Measurements from ENCODE around the gene ABCB6.

DNA sequence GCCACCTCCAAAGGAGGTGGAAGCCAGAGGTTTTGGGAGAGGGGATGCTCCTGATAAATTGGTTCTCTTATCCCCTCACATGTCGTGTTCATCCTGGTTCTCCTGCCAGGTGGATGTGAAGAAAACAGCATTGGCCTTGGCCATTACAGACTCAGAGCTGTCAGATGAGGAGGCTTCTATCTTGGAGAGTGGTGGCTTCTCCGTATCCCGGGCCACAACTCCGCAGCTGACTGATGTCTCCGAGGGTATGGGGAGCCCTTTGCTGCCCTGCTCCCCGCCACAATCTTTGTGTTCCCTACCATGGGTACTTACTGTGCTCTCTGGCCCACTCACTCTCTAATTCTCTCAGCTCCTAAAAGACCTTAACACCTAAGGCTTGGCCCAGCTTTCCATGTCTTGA lies 37.2 kb downstream of the ABCB6 start:
- TF ChIP-seq, protein P1, sequence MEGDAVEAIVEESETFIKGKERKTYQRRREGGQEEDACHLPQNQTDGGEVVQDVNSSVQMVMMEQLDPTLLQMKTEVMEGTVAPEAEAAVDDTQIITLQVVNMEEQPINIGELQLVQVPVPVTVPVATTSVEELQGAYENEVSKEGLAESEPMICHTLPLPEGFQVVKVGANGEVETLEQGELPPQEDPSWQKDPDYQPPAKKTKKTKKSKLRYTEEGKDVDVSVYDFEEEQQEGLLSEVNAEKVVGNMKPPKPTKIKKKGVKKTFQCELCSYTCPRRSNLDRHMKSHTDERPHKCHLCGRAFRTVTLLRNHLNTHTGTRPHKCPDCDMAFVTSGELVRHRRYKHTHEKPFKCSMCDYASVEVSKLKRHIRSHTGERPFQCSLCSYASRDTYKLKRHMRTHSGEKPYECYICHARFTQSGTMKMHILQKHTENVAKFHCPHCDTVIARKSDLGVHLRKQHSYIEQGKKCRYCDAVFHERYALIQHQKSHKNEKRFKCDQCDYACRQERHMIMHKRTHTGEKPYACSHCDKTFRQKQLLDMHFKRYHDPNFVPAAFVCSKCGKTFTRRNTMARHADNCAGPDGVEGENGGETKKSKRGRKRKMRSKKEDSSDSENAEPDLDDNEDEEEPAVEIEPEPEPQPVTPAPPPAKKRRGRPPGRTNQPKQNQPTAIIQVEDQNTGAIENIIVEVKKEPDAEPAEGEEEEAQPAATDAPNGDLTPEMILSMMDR (conservative IDR thresholded peaks at IDR 0.05) = no peak
- TF ChIP-seq ZFX (IDR thresholded peaks at IDR 0.05) = no peak
